ENCODE data around the gene JADE2.

DNA sequence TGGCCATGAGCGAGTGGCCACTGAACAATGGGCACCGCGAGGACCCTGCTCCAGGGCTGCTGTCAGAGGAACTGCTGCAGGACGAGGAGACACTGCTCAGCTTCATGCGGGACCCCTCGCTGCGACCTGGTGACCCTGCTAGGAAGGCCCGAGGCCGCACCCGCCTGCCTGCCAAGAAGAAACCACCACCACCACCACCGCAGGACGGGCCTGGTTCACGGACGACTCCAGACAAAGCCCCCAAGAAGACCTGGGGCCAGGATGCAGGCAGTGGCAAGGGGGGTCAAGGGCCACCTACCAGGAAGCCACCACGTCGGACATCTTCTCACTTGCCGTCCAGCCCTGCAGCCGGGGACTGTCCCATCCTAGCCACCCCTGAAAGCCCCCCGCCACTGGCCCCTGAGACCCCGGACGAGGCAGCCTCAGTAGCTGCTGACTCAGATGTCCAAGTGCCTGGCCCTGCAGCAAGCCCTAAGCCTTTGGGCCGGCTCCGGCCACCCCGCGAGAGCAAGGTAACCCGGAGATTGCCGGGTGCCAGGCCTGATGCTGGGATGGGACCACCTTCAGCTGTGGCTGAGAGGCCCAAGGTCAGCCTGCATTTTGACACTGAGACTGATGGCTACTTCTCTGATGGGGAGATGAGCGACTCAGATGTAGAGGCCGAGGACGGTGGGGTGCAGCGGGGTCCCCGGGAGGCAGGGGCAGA lies 53.3 kb downstream of the JADE2 start:
- TF ChIP-seq POLR2A (IDR thresholded peaks at IDR 0.05; ENCODE audit: low read depth, low read length) (no peak), TAF1 (IDR thresholded peaks at IDR 0.05; ENCODE audit: borderline replicate concordance, low read depth, low read length) (no peak), POLR2AphosphoS5 (IDR thresholded peaks at IDR 0.05; ENCODE audit: low read depth, low read length) (no peak)

Data from GM12892 (cell line).